Naive thymus-derived CD4-positive, alpha-beta T cell (primary cell): ENCODE results near the gene PIK3CD. TPM values are rescaled to one million over a fixed set of nuclear protein-coding genes. Genes with fewer than 3 reads are reported as not detected.

Experiments used
- ATAC-seq: fragments of 150-1000 bp; cut with Tn5 transposase; 2 replicates; pipeline ENCODE4 v1.10.0; 2021; ENCODE audit warnings: mild to moderate bottlenecking, moderate library complexity
- CTCF ChIA-PET: fragments of 350-600 bp; sonication (Branson Sonifier 250); formaldehyde crosslinking; loops from one replicate; lab custom pipeline; 2021; ENCODE audit warnings: antibody characterized with exemption; lab: Charles Lee
- POLR2A ChIA-PET: fragments of 350-600 bp; sonication (Branson Sonifier 250); formaldehyde crosslinking; loops from one replicate; lab custom pipeline; 2021; ENCODE audit warnings: antibody characterized with exemption, inconsistent platforms; lab: Charles Lee
- DNase-seq, 9 donors: peaks; one replicate each; pipeline versions ENCODE4 v3.0.0 to v3.0.0-alpha.2; 2020 to 2022; ENCODE audit warnings: mixed read lengths in 1 of 9
- H3K27ac ChIP-seq: one replicate; pipeline ENCODE4 v1.7.0; 2013; ENCODE audit warnings: mild to moderate bottlenecking, low read depth, low read length, moderate library complexity
- H3K27me3 ChIP-seq, 2 donors: one replicate each; pipeline ENCODE4 v1.7.0; 2013; ENCODE audit warnings: low read length in 2 of 2, mild to moderate bottlenecking in 2 of 2, moderate library complexity in 2 of 2; ENCODE audit not compliant: control insufficient read depth in 2 of 2, insufficient read depth in 2 of 2
- H3K36me3 ChIP-seq, 3 experiments: 1 replicate in 2 of 3; 2 replicates in 1 of 3; pipeline ENCODE4 v1.7.0; 2013; ENCODE audit warnings: low read length in 3 of 3, mild to moderate bottlenecking in 3 of 3, moderate library complexity in 1 of 3; ENCODE audit not compliant: insufficient read depth in 3 of 3, control insufficient read depth in 2 of 3
- H3K4me1 ChIP-seq, 2 donors: one replicate each; pipeline ENCODE4 v1.7.0; 2013; ENCODE audit warnings: low read length in 2 of 2, mild to moderate bottlenecking in 2 of 2, moderate library complexity in 1 of 2; ENCODE audit not compliant: control insufficient read depth in 2 of 2, insufficient read depth in 2 of 2
- H3K4me3 ChIP-seq: 2 replicates; pipeline ENCODE4 v1.7.0; 2013; ENCODE audit warnings: mild to moderate bottlenecking, low read length
- H3K9me3 ChIP-seq, 3 experiments: 1 replicate in 2 of 3; 2 replicates in 1 of 3; pipeline ENCODE4 v1.7.0; 2013; ENCODE audit warnings: low read length in 3 of 3; ENCODE audit not compliant: control insufficient read depth in 2 of 3
- H3K27ac Mint-ChIP-seq, 9 donors: one replicate each; pipeline ENCODE4 v1.8.0; 2020 to 2022; ENCODE audit warnings: mixed read lengths in 9 of 9, mild to moderate bottlenecking in 8 of 9, moderate library complexity in 5 of 9, inconsistent platforms in 2 of 9
- H3K27me3 Mint-ChIP-seq, 5 donors: one replicate each; pipeline ENCODE4 v1.8.0; 2021 to 2022; ENCODE audit warnings: mixed read lengths in 5 of 5, mild to moderate bottlenecking in 1 of 5
- H3K36me3 Mint-ChIP-seq, 5 donors: one replicate each; pipeline ENCODE4 v1.8.0; 2020 to 2022; ENCODE audit warnings: mixed read lengths in 5 of 5, mild to moderate bottlenecking in 3 of 5, inconsistent platforms in 1 of 5
- H3K4me1 Mint-ChIP-seq, 7 donors: one replicate each; pipeline ENCODE4 v1.8.0; 2020 to 2022; ENCODE audit warnings: mixed read lengths in 7 of 7, mild to moderate bottlenecking in 3 of 7, inconsistent platforms in 1 of 7
- H3K4me3 Mint-ChIP-seq, 10 donors: one replicate each; pipeline ENCODE4 v1.8.0; 2020 to 2022; ENCODE audit warnings: mild to moderate bottlenecking in 10 of 10, mixed read lengths in 10 of 10, moderate library complexity in 6 of 10, inconsistent platforms in 2 of 10
- H3K9me3 Mint-ChIP-seq, 11 donors: one replicate each; pipeline ENCODE4 v1.8.0; 2020 to 2022; ENCODE audit warnings: mixed read lengths in 11 of 11, mild to moderate bottlenecking in 4 of 11, inconsistent platforms in 1 of 11, moderate library complexity in 1 of 11
- intact Hi-C, 2 donors: fragments of 100-400 bp; cut with micrococcal nuclease; formaldehyde crosslinking; loops; one replicate each; pipeline ENCODE4 v1.15.1; 2023
- polyA plus RNA-seq, 2 donors: library from polyadenylated mRNA; unstranded; fragments of 300-500 nt; fragmentation: Illumina TruSeq; gene quantifications; one replicate each; pipeline ENCODE4 v1.2.3, GENCODE V29; 2021
- total RNA-seq, 6 experiments: library from RNA in 5 of 6; stranded (reverse) in 5 of 6; gene quantifications; 1 replicate in 5 of 6; 2 replicates in 1 of 6; pipeline ENCODE4 v1.2.3 and lab custom pipeline; 2021 to 2026

PIK3CD gene
- total and polyA plus RNA-seq, 7 experiments from 2014 or later, result 74.9 to 313 (median 280) TPM

GRCh38 chr1:9659328-9659727 is 7.8 kb downstream of the PIK3CD start:
- no peak overlapping the region for H3K4me3 ChIP-seq
- no peaks in the 10 kb centered on the region for H3K27me3 ChIP-seq
- DNase-seq (no peak), ATAC-seq (no peak)
- Mint-ChIP-seq H3K27me3 (no peaks in the 10 kb centered on the region), H3K4me3 (peak overlapping the region in 9 of 10 donors; percentile 18 to 97 (median 50)), H3K27ac (peak overlapping the region in 8 of 9 donors; percentile 57 to 92 (median 83)), H3K9me3 (peaks cover 0 to 1% (median 0%) of the 10 kb centered on the region in 11 donors), H3K4me1 (peaks cover 24 to 81% (median 76%) of the 10 kb centered on the region in 7 donors), H3K36me3 (peaks cover 3 to 46% (median 15%) of the 10 kb centered on the region in 5 donors)
- peak overlapping the region; percentile 79 for H3K27ac ChIP-seq
- H3K36me3 ChIP-seq, result peaks cover 5 to 46% (median 7%) of the 10 kb centered on the region in 3 experiments
- POLR2A ChIA-PET, result interaction anchor here (0.8 to 2.7 kb wide), 8 partner anchors 9 to 58 kb away, joined by 3 to 9 read pairs (median 4); no protein-coding TSS in a partner anchor
- H3K4me1 ChIP-seq, result peaks cover 45 to 54% of the 10 kb centered on the region in 2 donors
- intact Hi-C loops, result no loop called here
- CTCF ChIA-PET, result interaction anchor here (0.6 to 1.5 kb wide), 2 partner anchors 32 to 48 kb away, joined by 5 to 6 read pairs; no protein-coding TSS in a partner anchor
- H3K9me3 ChIP-seq, result no peaks in the 10 kb centered on the region

GRCh38 chr1:9663257-9663656 is 11.7 kb downstream of the PIK3CD start:
- Histone ChIP-seq H3K4me1 (peaks cover 23 to 34% of the 10 kb centered on the region in 2 donors), H3K27me3 (no peaks in the 10 kb centered on the region), H3K36me3 (peaks cover 5 to 67% (median 12%) of the 10 kb centered on the region in 3 experiments), H3K9me3 (no peaks in the 10 kb centered on the region), H3K27ac (peak overlapping the region; percentile 48), H3K4me3 (no peak overlapping the region)
- DNase-seq (no peak), ATAC-seq (no peak)
- Mint-ChIP-seq H3K27me3 (no peaks in the 10 kb centered on the region), H3K9me3 (peaks cover 0 to 1% (median 0%) of the 10 kb centered on the region in 11 donors), H3K4me1 (peaks cover 16 to 64% (median 54%) of the 10 kb centered on the region in 7 donors), H3K4me3 (peak overlapping the region in 1 of 10 donors; percentile 48), H3K36me3 (peaks cover 6 to 50% (median 27%) of the 10 kb centered on the region in 5 donors), H3K27ac (peak overlapping the region in 5 of 9 donors; percentile 6 to 89 (median 78))
- intact Hi-C loops, result no loop called here
- ChIA-PET CTCF (no interaction called here), POLR2A (interaction anchor here (1.1 kb wide), 1 partner anchor 33 kb away, joined by 3 read pairs; no protein-coding TSS in a partner anchor)

GRCh38 chr1:9665193-9665592 is 13.7 kb downstream of the PIK3CD start:
- ATAC-seq (no peak), DNase-seq (no peak)
- Histone ChIP-seq H3K27me3 (no peaks in the 10 kb centered on the region), H3K4me1 (peaks cover 18 to 26% of the 10 kb centered on the region in 2 donors), H3K4me3 (no peak overlapping the region), H3K36me3 (peaks cover 4 to 64% (median 12%) of the 10 kb centered on the region in 3 experiments), H3K27ac (peak overlapping the region; percentile 29), H3K9me3 (no peaks in the 10 kb centered on the region)
- Mint-ChIP-seq H3K4me3 (peak overlapping the region in 9 of 10 donors; percentile 8 to 70 (median 46)), H3K36me3 (peaks cover 5 to 45% (median 26%) of the 10 kb centered on the region in 5 donors), H3K27ac (peak overlapping the region in 8 of 9 donors; percentile 52 to 92 (median 68)), H3K9me3 (peaks cover 0 to 1% (median 0%) of the 10 kb centered on the region in 11 donors), H3K4me1 (peaks cover 29 to 65% (median 55%) of the 10 kb centered on the region in 7 donors), H3K27me3 (no peaks in the 10 kb centered on the region)
- intact Hi-C loops, result no loop called here
- POLR2A ChIA-PET, result interaction anchor here (0.6 to 5.8 kb wide), 12 partner anchors 9 to 52 kb away, joined by 3 to 63 read pairs (median 3); partner anchors contain the start of gene PIK3CD
- CTCF ChIA-PET, result interaction anchor here (0.7 to 1.1 kb wide), 5 partner anchors 12 to 203 kb away, joined by 3 to 4 read pairs (median 3); no protein-coding TSS in a partner anchor

- H3K36me3 ChIP-seq, result peaks cover 0 to 61% (median 6%) of the 10 kb centered on the region in 3 experiments
Observed at GRCh38 chr1:9668080-9668479, 16.5 kb downstream of the PIK3CD start.

GRCh38 chr1:9670085-9670484 is 18.6 kb downstream of the PIK3CD start:
- no peak for DNase-seq
- Mint-ChIP-seq H3K9me3 (no peaks in the 10 kb centered on the region), H3K27ac (peak overlapping the region in 7 of 9 donors; percentile 10 to 87 (median 48)), H3K36me3 (peaks cover 3 to 34% (median 21%) of the 10 kb centered on the region in 5 donors), H3K4me1 (peaks cover 43 to 76% (median 71%) of the 10 kb centered on the region in 7 donors), H3K27me3 (no peaks in the 10 kb centered on the region), H3K4me3 (peak overlapping the region in 4 of 10 donors; percentile 30 to 61 (median 47))
- intact Hi-C loops, result loop anchor here in 1 of 2 donors (2.0 kb wide), 1 partner anchor 13 kb away; no protein-coding TSS in a partner anchor
- Histone ChIP-seq H3K27ac (no peak overlapping the region), H3K9me3 (no peaks in the 10 kb centered on the region), H3K4me1 (peaks cover 30 to 31% of the 10 kb centered on the region in 2 donors), H3K4me3 (no peak overlapping the region), H3K36me3 (peaks cover 5 to 61% (median 5%) of the 10 kb centered on the region in 3 experiments), H3K27me3 (no peaks in the 10 kb centered on the region)
- peak; percentile 47 for ATAC-seq
- ChIA-PET CTCF (interaction anchor here (0.8 kb wide), 1 partner anchor 33 kb away, joined by 3 read pairs; no protein-coding TSS in a partner anchor), POLR2A (interaction anchor here (1.4 to 2.4 kb wide), 2 partner anchors 45 to 46 kb away, joined by 4 to 6 read pairs; no protein-coding TSS in a partner anchor)

More at GRCh38 chr1:9668080-9668479, 16.5 kb downstream of the PIK3CD start:
- intact Hi-C loops, result loop anchor here in 1 of 2 donors (2.0 kb wide), 2 partner anchors 13 to 19 kb away; no protein-coding TSS in a partner anchor
- DNase-seq (no peak), ATAC-seq (no peak)
- Histone ChIP-seq H3K4me1 (peaks cover 24 to 30% of the 10 kb centered on the region in 2 donors), H3K4me3 (no peak overlapping the region), H3K27ac (peak overlapping the region; percentile 35), H3K27me3 (no peaks in the 10 kb centered on the region), H3K9me3 (no peaks in the 10 kb centered on the region)
- POLR2A ChIA-PET, result interaction anchor here (0.7 to 5.8 kb wide), 11 partner anchors 9 to 47 kb away, joined by 3 to 63 read pairs (median 5); partner anchors contain the start of gene PIK3CD
- Mint-ChIP-seq H3K9me3 (peaks cover 0 to 1% (median 0%) of the 10 kb centered on the region in 11 donors), H3K4me3 (peak overlapping the region in 8 of 10 donors; percentile 10 to 66 (median 30)), H3K4me1 (peaks cover 34 to 74% (median 63%) of the 10 kb centered on the region in 7 donors), H3K27me3 (no peaks in the 10 kb centered on the region), H3K36me3 (peaks cover 3 to 42% (median 26%) of the 10 kb centered on the region in 5 donors), H3K27ac (peak overlapping the region in 7 of 9 donors; percentile 14 to 82 (median 68))
- CTCF ChIA-PET, result interaction anchor here (1.1 to 3.2 kb wide), 4 partner anchors 24 to 200 kb away, joined by 3 to 13 read pairs (median 5); no protein-coding TSS in a partner anchor
